Measurements from ENCODE around the gene CALM3. TPM values are rescaled to one million over a fixed set of nuclear protein-coding genes. Genes with fewer than 3 reads are reported as not detected.

The CALM3 gene
- total RNA-seq, 1 experiment from 2014 or later = 343 TPM

DNA sequence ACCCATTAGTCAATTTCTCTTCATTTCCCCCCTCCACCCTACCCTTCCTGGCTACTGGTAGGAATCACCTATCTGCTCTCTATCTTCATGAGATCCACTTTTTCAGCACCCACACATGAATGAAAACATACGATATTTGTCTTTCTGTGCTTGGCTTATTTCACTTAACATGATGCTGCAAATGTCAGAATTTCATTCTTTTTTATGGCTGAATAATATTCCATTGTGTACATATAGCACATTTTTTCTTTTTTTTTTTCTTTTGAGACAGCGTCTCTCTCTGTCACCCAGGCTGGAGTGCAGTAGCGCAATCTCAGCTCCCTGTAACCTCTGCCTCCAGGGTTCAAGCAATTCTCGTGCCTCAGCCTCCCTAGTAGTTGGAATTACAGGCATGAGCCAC lies 9.9 kb upstream of the CALM3 start:
- no peaks in the 10 kb centered on the region for H3K27me3 ChIP-seq (ENCODE audit: insufficient read depth, low read length)
- WGBS (ENCODE audit: extremely low coverage, insufficient read length, low lambda C conversion rate) = no CpG with 5 or more reads among the region's 4 CpGs
- Mint-ChIP-seq H3K4me3 (no peak overlapping the region), H3K27ac (no peak overlapping the region), H3K27me3 (ENCODE audit: low read depth) (peaks cover 9% of the 10 kb centered on the region), H3K9me3 (no peaks in the 10 kb centered on the region), H3K36me3 (ENCODE audit: insufficient read depth in 1 of 3, low read depth in 3 of 3) (no peaks in the 10 kb centered on the region), H3K4me1 (no peaks in the 10 kb centered on the region)
- no peak overlapping the region for H3K23ac ChIP-seq (ENCODE audit: insufficient read length, low read depth, low read length)
- no peak overlapping the region for H3K4me2 ChIP-seq (ENCODE audit: insufficient read depth, insufficient read length, low read length)
- H3K9ac ChIP-seq (ENCODE audit: extremely low read depth, insufficient read length, low read length) = no peak overlapping the region
- H2BK20ac ChIP-seq (ENCODE audit: low read depth, low read length, poor library complexity, severe bottlenecking) = no peak overlapping the region
- H3K56ac ChIP-seq (ENCODE audit: insufficient read length, low read depth, low read length) = no peak overlapping the region
- H4K5ac ChIP-seq (ENCODE audit: insufficient read length, low read depth, low read length) = no peak overlapping the region
- TF ChIP-seq CTCF (conservative IDR thresholded peaks at IDR 0.05) = no peak
- H2BK5ac ChIP-seq (ENCODE audit: insufficient read length, low read length) = no peak overlapping the region
- no peak overlapping the region for H2BK12ac ChIP-seq (ENCODE audit: insufficient read length, low read depth, low read length)
- H4K91ac ChIP-seq (ENCODE audit: insufficient read length, low read depth, low read length) = no peak overlapping the region
- no peak overlapping the region for H3K4ac ChIP-seq (ENCODE audit: low read depth, low read length)
- H3K14ac ChIP-seq (ENCODE audit: insufficient read depth, low read length) = no peak overlapping the region
- H2BK15ac ChIP-seq (ENCODE audit: low read depth, low read length) = no peak overlapping the region
- no peaks in the 10 kb centered on the region for H3K4me1 ChIP-seq (ENCODE audit: insufficient read depth, low read length)
- H3K79me2 ChIP-seq (ENCODE audit: insufficient read depth, low read length) = no peaks in the 10 kb centered on the region
- no peaks in the 10 kb centered on the region for H3K9me3 ChIP-seq (ENCODE audit: control insufficient read depth, low read depth, low read length)
- no peaks in the 10 kb centered on the region for H3K23me2 ChIP-seq (ENCODE audit: insufficient read length, low read depth, low read length, poor library complexity, severe bottlenecking)
- no peak for DNase-seq
- no peak overlapping the region for H2AK5ac ChIP-seq (ENCODE audit: insufficient read length, low read length)
- no peaks in the 10 kb centered on the region for H4K20me1 ChIP-seq (ENCODE audit: control insufficient read depth, insufficient read depth, insufficient read length)
- no peak overlapping the region for H4K8ac ChIP-seq (replicated peaks; ENCODE audit: insufficient read length, low read depth, low read length)
- H3K18ac ChIP-seq (ENCODE audit: insufficient read length, low read depth, low read length) = no peak overlapping the region
- no peak overlapping the region for H3T11ph ChIP-seq (ENCODE audit: low read length)
- no peaks in the 10 kb centered on the region for H3K79me1 ChIP-seq (ENCODE audit: insufficient read depth, low read depth, low read length, poor library complexity, severe bottlenecking)
- no peak overlapping the region for H2BK120ac ChIP-seq (ENCODE audit: low read depth, low read length, poor library complexity, severe bottlenecking)
- H3K27ac ChIP-seq (ENCODE audit: insufficient read length, low read depth, low read length) = no peak overlapping the region
- no peak overlapping the region for H2AFZ ChIP-seq (ENCODE audit: low read length)

Measured in H9 (cell line).